Cortex of kidney (tissue), 1 donor: ENCODE data around the gene AADAT.

Experiments used
- DNase-seq: peaks from one replicate; lab custom pipeline; 2025; lab: John Stamatoyannopoulos, UW

The AADAT gene

DNA sequence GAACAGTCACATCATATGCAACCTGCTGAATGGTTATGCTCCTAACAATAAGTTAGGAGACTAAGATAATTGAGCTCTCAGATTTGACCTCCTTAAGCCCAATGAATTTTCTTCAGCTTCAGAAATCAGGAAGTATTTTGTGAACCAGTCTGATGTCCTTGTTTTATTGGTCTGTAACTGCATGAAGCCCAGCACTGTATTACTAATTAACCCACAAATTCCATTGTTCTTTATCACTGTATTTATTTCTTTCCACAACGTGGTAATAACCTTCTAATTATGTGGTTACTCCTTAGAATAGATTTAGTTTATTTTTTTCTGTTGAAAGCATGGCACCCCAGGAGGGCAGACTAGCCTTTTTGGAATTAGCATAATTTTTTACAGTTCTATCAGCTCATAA is 59.6 kb downstream of the AADAT start:
- no peak for DNase-seq

DNA sequence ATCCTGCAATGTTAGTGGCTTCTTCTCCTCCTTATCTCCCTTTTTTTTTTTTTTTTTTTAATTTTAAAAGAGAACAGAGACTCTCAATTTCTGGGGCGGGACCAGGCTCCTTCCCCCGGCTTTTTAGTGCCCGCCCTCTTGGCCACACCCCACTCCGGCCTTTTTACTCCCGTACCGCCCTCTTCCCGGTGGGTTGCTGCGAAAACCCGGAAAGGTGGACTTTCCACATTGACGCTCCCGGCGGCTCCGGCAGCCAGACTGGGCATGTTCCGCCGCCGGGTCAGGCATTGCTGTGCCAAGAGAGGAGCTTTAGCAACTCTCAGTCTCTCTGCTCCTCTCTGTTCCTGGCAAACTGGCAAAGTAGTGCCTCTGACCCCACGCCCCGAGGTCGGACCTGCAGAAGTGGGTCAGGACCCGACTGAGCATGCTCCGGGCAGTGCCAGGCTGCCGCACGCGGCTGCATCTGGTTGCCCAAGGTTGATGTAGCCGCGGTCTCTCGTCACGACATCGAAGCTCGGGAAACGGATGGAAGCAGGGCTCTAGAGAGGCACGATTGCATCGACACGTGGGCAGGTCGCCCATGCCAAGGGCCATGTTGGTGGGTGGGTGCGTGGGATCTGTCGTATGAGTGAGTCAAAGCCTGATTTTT is 62.5 kb downstream of the AADAT start:
- peak; percentile 24 for DNase-seq

DNA sequence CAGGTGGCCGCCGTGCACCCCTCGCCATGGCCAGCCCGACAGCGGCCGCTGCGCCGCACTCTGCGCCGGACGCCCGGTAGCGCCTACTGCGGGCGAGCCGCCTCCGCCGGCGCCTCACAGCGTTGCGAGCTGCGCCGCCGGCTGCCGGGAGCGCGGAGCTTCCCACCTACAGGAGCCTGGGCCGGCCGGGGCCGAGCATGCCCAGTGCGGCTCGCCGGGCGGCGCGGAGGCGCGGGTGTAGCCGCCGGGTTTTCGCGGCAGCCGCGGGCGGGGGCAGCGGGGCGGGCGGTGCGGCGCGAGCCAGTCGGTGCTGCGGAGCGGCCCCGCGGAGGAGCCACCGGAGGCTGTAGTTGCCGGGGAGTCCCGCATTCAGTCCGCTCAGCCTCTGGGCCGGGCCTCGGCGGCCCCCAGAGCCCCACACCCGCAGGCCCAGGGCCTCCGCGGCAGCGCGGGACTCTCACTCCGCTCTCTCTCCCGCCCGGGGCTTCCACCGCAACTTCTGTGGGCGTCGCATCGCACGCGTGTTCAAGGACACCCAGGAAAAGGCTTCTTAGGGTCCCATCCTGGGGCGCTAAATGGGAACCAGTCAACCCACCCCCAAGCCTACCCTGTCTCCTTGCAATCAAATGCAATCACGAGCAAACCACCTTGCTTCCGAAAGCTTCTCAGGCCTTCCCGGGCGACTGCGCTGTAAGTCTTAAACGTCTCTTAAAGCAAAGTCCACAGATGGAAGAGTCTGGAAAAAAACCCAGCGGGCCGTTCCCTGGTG is 63.3 kb downstream of the AADAT start, which contains the start of gene MFAP3L:
MFAP3L (minus strand) TSS at position 143 of the 769 bp plus-strand sequence. CDS start 20,518 bp downstream, outside the sequence.
- peak; percentile 32 for DNase-seq

GRCh38 chr4:170025523-170026252 is 64.1 kb downstream of the AADAT start:
- DNase-seq = no peak

DNA sequence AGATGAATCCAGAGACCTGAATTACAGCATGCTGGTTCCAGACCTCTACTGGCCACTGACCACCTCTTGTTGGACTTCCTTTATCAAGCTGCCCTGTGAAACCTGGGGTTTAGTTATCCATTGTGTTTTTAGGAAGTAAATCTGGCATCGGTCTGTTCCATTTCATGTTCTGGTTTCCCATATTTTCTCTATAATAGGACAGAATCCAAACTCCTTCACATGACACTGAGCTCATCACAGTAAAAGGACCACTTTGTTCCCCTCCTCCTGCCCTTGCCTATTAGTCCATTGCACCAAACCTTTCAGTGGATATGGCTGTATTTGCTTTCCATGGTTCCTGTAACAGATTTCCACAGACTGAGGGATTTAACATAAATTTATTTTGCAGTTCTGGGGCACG is 67.5 kb downstream of the AADAT start:
- no peak for DNase-seq

GRCh38 chr4:170017252-170017651 is 72.5 kb downstream of the AADAT start:
- DNase-seq = no peak

DNA sequence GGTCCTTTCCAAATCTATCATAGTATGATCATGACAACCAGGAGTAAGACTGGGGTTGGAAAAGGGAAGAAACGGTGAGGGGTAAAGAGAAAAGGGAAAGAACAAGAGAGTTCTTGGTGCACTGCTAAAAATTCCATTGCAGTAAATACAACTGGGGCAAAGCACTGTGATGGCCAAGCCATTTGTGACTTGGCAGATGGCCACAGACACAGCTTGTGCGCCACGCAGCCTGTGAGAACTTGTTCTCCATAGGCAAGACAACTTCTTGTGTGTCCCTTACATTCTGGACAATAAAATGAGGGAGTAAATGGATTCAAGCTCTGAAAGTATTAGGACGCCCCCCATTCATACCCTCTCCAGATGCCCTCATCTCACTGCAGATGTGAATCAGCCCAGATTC is 74.5 kb downstream of the AADAT start:
- DNase-seq = no peak

- DNase-seq = no peak
Observed at GRCh38 chr4:170014359-170015011, 75.3 kb downstream of the AADAT start.

DNA sequence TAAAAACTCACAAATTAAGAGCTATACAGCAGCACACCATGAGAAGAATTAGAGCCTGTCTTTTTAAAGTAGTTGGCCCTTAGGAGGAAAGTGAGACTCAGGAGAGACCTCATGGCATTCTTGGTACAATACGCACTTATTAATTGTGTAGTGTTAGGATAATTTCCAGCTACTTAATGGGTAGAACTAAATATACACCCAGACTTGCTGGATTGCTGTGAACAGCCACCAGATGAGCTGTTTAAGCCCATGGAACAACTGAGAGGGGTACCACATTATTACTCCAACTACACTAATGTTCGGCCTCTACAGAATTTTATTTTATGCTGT is 77.2 kb downstream of the AADAT start:
- no peak for DNase-seq

GRCh38 chr4:170011921-170012628 is 77.7 kb downstream of the AADAT start:
- DNase-seq = no peak
